Uterus (tissue), 4 donors: ENCODE measurements around the gene ERMN. TPM values are rescaled to one million over a fixed set of nuclear protein-coding genes. Genes with fewer than 3 reads are reported as not detected.
"Not testable (repeated sequence)": the region's sequence is repeated elsewhere in the genome, so short reads cannot be mapped to it uniquely, and the experiment has no call there.

Experiments
- DNase-seq, 2 donors: peaks; one replicate each; pipeline ENCODE4 v3.0.0-alpha.2; 2019 to 2020
- H3K27ac ChIP-seq, 2 donors: fragments of 200-600 bp; sonication (generic); 1 replicate in 1 of 2; 2 replicates in 1 of 2; pipeline ENCODE4 v1.5.1; 2016 to 2018
- H3K27me3 ChIP-seq, 2 donors: fragments of 200-600 bp; sonication (generic); one replicate each; pipeline ENCODE4 v1.5.1; 2018 to 2019; ENCODE audit warnings: control low read depth in 1 of 2
- H3K36me3 ChIP-seq, 2 donors: fragments of 200-600 bp; sonication (generic); one replicate each; pipeline ENCODE4 v1.5.1; 2019; ENCODE audit warnings: control low read depth in 1 of 2
- H3K4me1 ChIP-seq, 2 donors: fragments of 200-600 bp; sonication (generic); one replicate each; pipeline ENCODE4 v1.5.1; 2018 to 2019; ENCODE audit warnings: control low read depth in 1 of 2
- H3K4me3 ChIP-seq, 2 donors: fragments of 200-600 bp; sonication (generic); 1 replicate in 1 of 2; 2 replicates in 1 of 2; pipeline ENCODE4 v1.5.1; 2018 to 2019; ENCODE audit warnings: mild to moderate bottlenecking in 1 of 2
- H3K9me3 ChIP-seq, 2 donors: fragments of 200-600 bp; sonication (generic); one replicate each; pipeline ENCODE4 v1.5.1; 2019; ENCODE audit warnings: control low read depth in 1 of 2
- POLR2A ChIP-seq, 2 donors: fragments of 450-650 bp; IDR thresholded peaks; one replicate each; pipeline ENCODE4 v1.6.1; 2016; ENCODE audit warnings: antibody characterized with exemption in 2 of 2, mild to moderate bottlenecking in 1 of 2, moderate library complexity in 1 of 2
- intact Hi-C: fragments of 100-400 bp; cut with DNase I; formaldehyde crosslinking; loops from one replicate; pipeline ENCODE4 v1.15.1; 2023; ENCODE audit warnings: low total_unique reads
- total RNA-seq, 4 donors: library from RNA; depleted of rRNA in 3 of 4; stranded (reverse); fragments of >200 nt in 3 of 4; gene quantifications; one replicate each; pipeline versions ENCODE4 v1.1.0 to v1.2.4, GENCODE V29; 2014 to 2023
- TF ChIP-seq, protein P1 (sequence below), 4 experiments: fragments of 200-600 bp in 2 of 4; fragments of 450-650 bp in 2 of 4; sonication (generic) in 2 of 4; IDR thresholded peaks; one replicate each; pipeline ENCODE4 v1.5.1; 2016 to 2019; ENCODE audit warnings: antibody characterized with exemption in 4 of 4, mild to moderate bottlenecking in 2 of 4, moderate library complexity in 1 of 4
- donor health status: DM: yes; HTN: yes; CAD: no.

Gene ERMN
- total RNA-seq, result under 1 TPM in 1 of 4 donors, not detected in 3; 0.12 TPM

GRCh38 chr2:157325786-157326185, at the start of gene ERMN:
ERMN (minus strand) TSS chr2:157325824; CDS start chr2:157325642, 182 bp downstream.
- Histone ChIP-seq H3K36me3 (no peaks in the 10 kb centered on the region), H3K4me3 (no peak within 1 kb of the TSS), H3K27me3 (no peaks in the 10 kb centered on the region), H3K9me3 (no peaks in the 10 kb centered on the region), H3K4me1 (no peaks in the 10 kb centered on the region), H3K27ac (no peak within 1 kb of the TSS)
- TF ChIP-seq, protein P1, sequence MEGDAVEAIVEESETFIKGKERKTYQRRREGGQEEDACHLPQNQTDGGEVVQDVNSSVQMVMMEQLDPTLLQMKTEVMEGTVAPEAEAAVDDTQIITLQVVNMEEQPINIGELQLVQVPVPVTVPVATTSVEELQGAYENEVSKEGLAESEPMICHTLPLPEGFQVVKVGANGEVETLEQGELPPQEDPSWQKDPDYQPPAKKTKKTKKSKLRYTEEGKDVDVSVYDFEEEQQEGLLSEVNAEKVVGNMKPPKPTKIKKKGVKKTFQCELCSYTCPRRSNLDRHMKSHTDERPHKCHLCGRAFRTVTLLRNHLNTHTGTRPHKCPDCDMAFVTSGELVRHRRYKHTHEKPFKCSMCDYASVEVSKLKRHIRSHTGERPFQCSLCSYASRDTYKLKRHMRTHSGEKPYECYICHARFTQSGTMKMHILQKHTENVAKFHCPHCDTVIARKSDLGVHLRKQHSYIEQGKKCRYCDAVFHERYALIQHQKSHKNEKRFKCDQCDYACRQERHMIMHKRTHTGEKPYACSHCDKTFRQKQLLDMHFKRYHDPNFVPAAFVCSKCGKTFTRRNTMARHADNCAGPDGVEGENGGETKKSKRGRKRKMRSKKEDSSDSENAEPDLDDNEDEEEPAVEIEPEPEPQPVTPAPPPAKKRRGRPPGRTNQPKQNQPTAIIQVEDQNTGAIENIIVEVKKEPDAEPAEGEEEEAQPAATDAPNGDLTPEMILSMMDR (IDR thresholded peaks at IDR 0.05), result no peak
- no peak for TF ChIP-seq POLR2A (IDR thresholded peaks at IDR 0.05)
- DNase-seq, result no peak
- intact Hi-C loops, result no loop called here

DNA sequence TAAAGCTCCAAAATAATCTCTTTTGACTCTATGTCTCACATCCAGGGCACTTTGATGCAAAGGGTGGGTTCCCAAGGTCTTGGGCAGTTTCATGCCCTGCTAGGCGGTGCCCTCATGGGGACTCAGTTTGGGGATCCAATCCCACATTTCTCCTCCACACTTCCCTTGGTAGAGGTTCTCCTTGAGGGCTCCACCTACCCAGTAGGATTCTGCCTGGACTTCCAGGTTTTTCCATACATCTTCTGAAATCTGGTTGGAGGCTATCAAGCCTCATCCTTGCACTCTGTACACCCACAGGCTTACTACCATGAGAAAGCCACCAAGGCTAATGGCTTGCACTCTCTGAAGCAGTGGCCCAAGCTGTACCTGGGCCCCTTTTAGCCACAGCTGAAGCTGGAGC, 49.8 kb upstream of the ERMN start:
- no peaks in the 10 kb centered on the region for H3K36me3 ChIP-seq
- DNase-seq, result no peak
- H3K27ac ChIP-seq, result no peak overlapping the region
- H3K4me1 ChIP-seq, result no peaks in the 10 kb centered on the region
- no peaks in the 10 kb centered on the region for H3K9me3 ChIP-seq
- TF ChIP-seq, protein P1 (IDR thresholded peaks at IDR 0.05), result no peak
- TF ChIP-seq POLR2A (IDR thresholded peaks at IDR 0.05), result no peak
- intact Hi-C loops, result no loop called here
- H3K4me3 ChIP-seq, result no peak overlapping the region
- H3K27me3 ChIP-seq, result no peaks in the 10 kb centered on the region

- H3K27ac ChIP-seq, H3K4me3 ChIP-seq, H3K9me3 ChIP-seq, H3K4me1 ChIP-seq, DNase-seq, H3K36me3 ChIP-seq, intact Hi-C loops, H3K27me3 ChIP-seq: not testable (repeated sequence)
These were observed 42.9 kb upstream of the ERMN start for GRCh38 chr2:157368508-157368907.

DNA sequence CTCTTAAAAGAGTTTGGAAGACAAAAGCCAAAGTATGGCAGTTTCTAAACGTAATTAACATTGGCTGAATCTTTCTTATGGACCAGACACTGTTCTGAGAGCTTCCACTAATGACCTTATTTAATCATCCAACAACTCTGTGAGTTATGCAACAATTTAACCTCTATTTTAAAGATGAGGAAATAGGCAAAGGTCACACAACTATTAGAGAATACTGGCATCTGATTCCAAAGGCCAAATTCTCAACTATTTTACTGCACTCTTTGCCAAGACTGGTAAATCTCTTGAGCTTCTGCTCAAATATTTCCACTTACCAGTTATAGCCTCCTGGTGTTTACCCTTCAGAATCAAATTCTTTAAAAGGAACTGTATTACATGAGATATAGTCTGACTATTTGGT, 42.1 kb upstream of the ERMN start:
- Histone ChIP-seq H3K36me3 (no peaks in the 10 kb centered on the region), H3K4me1 (no peaks in the 10 kb centered on the region), H3K27me3 (no peaks in the 10 kb centered on the region), H3K9me3 (no peaks in the 10 kb centered on the region), H3K4me3 (no peak overlapping the region), H3K27ac (no peak overlapping the region)
- intact Hi-C loops, result no loop called here
- DNase-seq, result no peak
- no peak for TF ChIP-seq POLR2A (IDR thresholded peaks at IDR 0.05)
- TF ChIP-seq, protein P1 (IDR thresholded peaks at IDR 0.05), result no peak

DNA sequence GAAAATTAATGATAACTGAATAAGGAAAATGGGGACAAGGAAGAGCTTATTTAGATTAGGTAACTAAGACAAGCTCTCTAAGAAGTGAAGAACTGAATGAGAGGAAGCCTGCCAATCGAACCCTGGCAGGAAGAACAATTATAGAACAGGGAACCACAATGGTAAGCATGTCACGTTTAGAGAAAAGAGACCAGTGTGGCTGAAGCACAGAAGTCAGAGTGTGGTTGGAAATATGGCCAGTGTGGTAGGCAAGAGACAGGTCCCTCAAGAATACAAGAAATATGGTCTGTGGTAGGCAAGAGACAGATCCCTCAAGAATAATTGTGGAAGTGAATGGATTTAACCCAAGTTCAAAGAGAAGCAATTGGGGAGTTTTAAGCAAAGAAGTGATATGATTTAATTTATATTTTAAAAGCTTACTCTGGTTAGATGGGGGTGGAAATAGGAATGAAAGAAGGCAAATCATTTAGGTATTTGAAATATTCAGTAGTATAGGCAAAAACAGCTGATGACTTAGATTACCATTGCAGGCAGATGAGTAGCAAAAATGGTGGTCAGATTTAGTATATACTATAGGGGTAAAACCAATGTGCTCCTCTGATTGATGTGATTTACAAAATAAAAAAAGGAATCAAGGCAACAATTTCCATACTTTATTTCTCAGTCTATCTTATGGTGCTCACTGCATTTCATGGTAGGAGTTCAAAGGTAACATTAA, 38.8 kb upstream of the ERMN start:
- intact Hi-C loops, result no loop called here
- Histone ChIP-seq H3K27me3 (no peaks in the 10 kb centered on the region), H3K4me1 (no peaks in the 10 kb centered on the region), H3K9me3 (no peaks in the 10 kb centered on the region), H3K4me3 (no peak overlapping the region), H3K27ac (no peak overlapping the region), H3K36me3 (no peaks in the 10 kb centered on the region)
- no peak for DNase-seq
- TF ChIP-seq, protein P1 (IDR thresholded peaks at IDR 0.05), result no peak
- TF ChIP-seq POLR2A (IDR thresholded peaks at IDR 0.05), result no peak
